ENCODE data around the gene ERBB2. TPM values are rescaled to one million over a fixed set of nuclear protein-coding genes. Genes with fewer than 3 reads are reported as not detected.

Gene ERBB2
- total and polyA plus RNA-seq, 8 donors, result 13.1 to 402 (median 56.5) TPM

DNA sequence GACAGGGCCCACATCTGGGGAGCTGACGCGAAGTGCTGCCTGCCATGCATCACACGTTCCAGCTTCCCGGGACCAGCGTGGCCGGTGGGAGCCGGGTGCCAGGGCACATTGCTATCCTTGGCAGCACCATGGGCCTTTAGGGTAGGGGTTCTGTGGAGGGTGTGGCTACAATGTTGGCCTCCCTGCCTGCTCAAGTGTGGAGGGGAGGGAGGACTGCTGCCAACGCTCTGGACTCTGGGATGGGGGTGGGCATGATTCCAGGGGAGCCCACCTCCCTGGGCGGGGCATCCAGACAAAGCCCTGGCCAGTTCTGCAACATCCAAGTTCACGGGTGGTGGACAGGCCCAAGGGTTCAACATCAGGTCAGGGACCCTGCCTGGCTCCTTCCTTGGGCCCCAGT is 51.8 kb downstream of the ERBB2 start:
- Histone ChIP-seq H3K27ac (no peak overlapping the region), H3K4me3 (no peak overlapping the region), H3K27me3 (no peaks in the 10 kb centered on the region), H3K4me1 (peaks cover 6 to 36% (median 24%) of the 10 kb centered on the region in 4 donors), H3K9me3 (no peaks in the 10 kb centered on the region), H3K36me3 (peaks cover 0 to 11% (median 11%) of the 10 kb centered on the region in 4 donors)
- no peak for TF ChIP-seq POLR2A (IDR thresholded peaks at IDR 0.05)
- no peak for TF ChIP-seq EP300 (IDR thresholded peaks at IDR 0.05)
- TF ChIP-seq POLR2AphosphoS5 (IDR thresholded peaks at IDR 0.05), result no peak
- TF ChIP-seq, protein P1, sequence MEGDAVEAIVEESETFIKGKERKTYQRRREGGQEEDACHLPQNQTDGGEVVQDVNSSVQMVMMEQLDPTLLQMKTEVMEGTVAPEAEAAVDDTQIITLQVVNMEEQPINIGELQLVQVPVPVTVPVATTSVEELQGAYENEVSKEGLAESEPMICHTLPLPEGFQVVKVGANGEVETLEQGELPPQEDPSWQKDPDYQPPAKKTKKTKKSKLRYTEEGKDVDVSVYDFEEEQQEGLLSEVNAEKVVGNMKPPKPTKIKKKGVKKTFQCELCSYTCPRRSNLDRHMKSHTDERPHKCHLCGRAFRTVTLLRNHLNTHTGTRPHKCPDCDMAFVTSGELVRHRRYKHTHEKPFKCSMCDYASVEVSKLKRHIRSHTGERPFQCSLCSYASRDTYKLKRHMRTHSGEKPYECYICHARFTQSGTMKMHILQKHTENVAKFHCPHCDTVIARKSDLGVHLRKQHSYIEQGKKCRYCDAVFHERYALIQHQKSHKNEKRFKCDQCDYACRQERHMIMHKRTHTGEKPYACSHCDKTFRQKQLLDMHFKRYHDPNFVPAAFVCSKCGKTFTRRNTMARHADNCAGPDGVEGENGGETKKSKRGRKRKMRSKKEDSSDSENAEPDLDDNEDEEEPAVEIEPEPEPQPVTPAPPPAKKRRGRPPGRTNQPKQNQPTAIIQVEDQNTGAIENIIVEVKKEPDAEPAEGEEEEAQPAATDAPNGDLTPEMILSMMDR (IDR thresholded peaks at IDR 0.05), result no peak
- no peak for DNase-seq
- 45 to 65% (median 47%) methylated on average over 9 to 10 of the region's 10 CpGs for WGBS, 5 donors
- intact Hi-C loops (cut with DNase I; ENCODE audit: low total_unique reads), result loop anchor here (5.0 kb wide), 1 partner anchor 124 kb away; the partner anchor contains the start of gene PPP1R1B

DNA sequence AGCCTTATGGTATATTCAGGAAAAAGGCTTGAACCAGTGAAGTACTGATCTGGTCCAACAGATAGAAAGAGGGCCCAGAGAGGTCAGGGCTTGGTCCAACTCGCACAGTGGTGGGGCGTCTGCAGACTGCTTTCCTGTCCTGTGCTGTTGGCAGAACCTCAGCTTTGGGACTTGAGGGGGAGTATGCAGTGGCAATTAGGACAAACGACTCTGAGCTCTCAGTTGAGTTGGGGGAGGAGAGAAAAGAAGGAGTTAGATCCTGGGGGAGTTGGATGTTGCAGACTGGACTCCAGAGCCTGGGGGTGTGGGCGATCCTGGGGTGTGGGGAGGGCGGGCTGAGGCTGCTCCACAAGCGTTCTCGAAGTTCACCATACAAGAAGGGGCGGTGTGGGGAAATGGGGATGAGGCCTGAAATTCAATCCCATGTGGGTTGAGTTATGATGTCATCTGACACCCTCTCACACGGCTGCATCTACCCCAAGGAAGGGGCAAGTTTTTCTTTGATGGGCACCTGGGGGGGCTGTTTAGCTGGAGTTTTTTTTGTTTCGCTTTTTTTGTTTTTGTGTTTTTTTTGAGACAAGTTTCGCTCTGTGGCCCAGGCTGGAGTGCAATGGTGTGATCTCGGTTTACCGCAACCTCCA is 52.5 kb downstream of the ERBB2 start:
- H3K4me1 ChIP-seq, result peaks cover 6 to 36% (median 24%) of the 10 kb centered on the region in 4 donors
- no peaks in the 10 kb centered on the region for H3K27me3 ChIP-seq
- TF ChIP-seq POLR2AphosphoS5 (IDR thresholded peaks at IDR 0.05), result no peak
- TF ChIP-seq, protein P1 (IDR thresholded peaks at IDR 0.05), result no peak
- no peak for TF ChIP-seq POLR2A (IDR thresholded peaks at IDR 0.05)
- no peak for TF ChIP-seq EP300 (IDR thresholded peaks at IDR 0.05)
- peak in 1 of 2 donors; percentile 22 for DNase-seq
- peaks cover 0 to 4% (median 4%) of the 10 kb centered on the region in 4 donors for H3K36me3 ChIP-seq
- H3K9me3 ChIP-seq, result no peaks in the 10 kb centered on the region
- intact Hi-C loops (cut with DNase I; ENCODE audit: low total_unique reads), result loop anchor here (5.0 kb wide), 1 partner anchor 125 kb away; the partner anchor contains the start of gene PPP1R1B
- no peak overlapping the region for H3K4me3 ChIP-seq
- no peak overlapping the region for H3K27ac ChIP-seq
- WGBS, 5 donors, result 80 to 83% (median 81%) methylated on average over 13 of the region's 13 CpGs

DNA sequence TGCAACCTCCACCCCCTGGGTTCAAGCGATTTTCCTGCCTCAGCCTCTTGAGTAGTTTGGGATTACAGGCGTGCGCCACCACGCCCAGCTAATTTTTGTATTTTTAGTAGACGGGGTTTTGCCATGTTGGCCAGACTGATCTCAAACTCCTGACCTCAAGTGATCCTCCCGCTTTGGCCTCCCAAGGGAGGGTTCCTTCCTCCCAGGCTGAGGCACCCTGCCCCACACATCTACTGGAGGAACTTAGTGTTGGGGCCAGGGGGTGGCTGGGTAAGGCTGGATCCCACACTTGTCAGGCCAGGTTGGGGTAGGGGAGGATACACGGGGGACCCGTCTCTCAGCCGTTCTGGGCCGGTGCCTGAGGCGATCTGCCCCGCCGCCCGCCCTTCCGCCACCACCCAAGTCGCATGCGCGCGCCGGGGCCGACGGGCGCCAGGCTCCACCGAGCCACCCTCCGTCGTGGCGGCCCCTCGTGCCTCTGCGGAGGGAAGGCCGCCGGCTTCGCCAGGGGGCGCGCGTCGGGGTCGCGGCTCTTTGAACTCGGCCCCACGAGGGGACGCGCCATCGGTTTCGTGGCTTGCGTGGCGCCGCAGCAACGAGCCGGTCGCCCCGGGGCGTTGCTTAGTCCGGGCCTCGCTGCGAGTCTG is 53.8 kb downstream of the ERBB2 start:
- peak; percentile 67 to 83 for DNase-seq
- 6 to 29% (median 8%) methylated on average over 13 to 55 of the region's 55 CpGs for WGBS, 5 donors
- intact Hi-C loops (cut with DNase I; ENCODE audit: low total_unique reads), result loop anchor here (5.0 kb wide), 1 partner anchor 126 kb away; the partner anchor contains the start of gene PPP1R1B

DNA sequence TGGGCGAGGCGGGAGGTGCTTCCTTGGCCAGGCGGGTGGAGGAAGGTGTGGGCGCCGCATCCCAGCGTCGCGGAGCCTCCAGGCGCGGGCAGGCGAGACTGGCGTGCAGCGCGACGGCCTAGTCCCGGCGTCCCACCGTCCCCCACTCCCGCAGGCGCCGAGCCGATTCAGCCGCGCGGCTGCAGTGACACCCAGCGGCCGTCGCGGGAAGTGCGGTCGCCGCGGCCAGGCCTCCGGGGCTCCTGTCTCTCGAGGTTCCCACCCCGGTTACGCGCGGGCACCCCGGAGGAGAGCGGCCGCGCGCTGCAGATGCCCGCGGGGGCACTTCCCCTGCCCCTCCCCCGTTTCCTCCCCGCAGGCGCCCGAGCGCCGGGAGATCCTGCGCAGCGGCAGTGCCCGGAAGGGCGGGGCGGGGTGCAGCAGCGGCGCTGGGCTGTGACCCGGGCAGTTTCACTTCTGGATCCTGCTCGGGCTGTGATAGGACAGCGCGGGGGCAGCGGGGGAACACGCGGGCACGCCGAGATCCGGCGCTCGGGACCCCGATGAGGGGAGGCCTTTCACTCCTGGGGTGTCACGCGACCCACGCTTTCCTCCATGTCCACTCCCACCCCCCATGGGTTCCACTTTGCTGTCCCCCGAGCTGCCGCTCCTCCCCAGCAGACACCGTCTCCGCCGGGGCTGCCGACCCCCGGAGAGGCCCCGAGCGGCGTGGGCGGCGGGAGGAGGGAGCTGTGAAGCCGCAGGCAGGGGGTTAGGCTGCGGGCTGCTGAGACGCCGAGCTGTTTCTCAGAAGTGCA is 54.5 kb downstream of the ERBB2 start:
- no peaks in the 10 kb centered on the region for H3K27me3 ChIP-seq
- TF ChIP-seq POLR2AphosphoS5 (IDR thresholded peaks at IDR 0.05) (peak; percentile 79 to 92 (median 86)), POLR2A (IDR thresholded peaks at IDR 0.05) (peak in 1 of 4 donors; percentile 45), EP300 (IDR thresholded peaks at IDR 0.05) (no peak)
- TF ChIP-seq, protein P1 (IDR thresholded peaks at IDR 0.05), result peak in 6 of 7 experiments; percentile 66 to 99 (median 96)
- intact Hi-C loops (cut with DNase I; ENCODE audit: low total_unique reads), result loop anchor here (5.0 kb wide), 1 partner anchor 127 kb away; the partner anchor contains the start of gene PPP1R1B
- no peaks in the 10 kb centered on the region for H3K36me3 ChIP-seq
- peaks cover 6 to 36% (median 24%) of the 10 kb centered on the region in 4 donors for H3K4me1 ChIP-seq
- peak; percentile 96 to 97 for DNase-seq
- H3K27ac ChIP-seq, result peak overlapping the region; percentile 91 to 96 (median 96)
- peak overlapping the region; percentile 64 to 72 (median 66) for H3K4me3 ChIP-seq
- H3K9me3 ChIP-seq, result no peaks in the 10 kb centered on the region
- 0 to 2% (median 0%) methylated on average over 15 to 91 of the region's 91 CpGs for WGBS, 5 donors

More for the DNA sequence above, 53.8 kb downstream of the ERBB2 start:
- H3K27me3 ChIP-seq, result no peaks in the 10 kb centered on the region
- peak overlapping the region; percentile 91 to 96 (median 96) for H3K27ac ChIP-seq
- H3K4me3 ChIP-seq, result peak overlapping the region; percentile 64 to 72 (median 66)
- no peaks in the 10 kb centered on the region for H3K9me3 ChIP-seq
- TF ChIP-seq POLR2AphosphoS5 (IDR thresholded peaks at IDR 0.05) (peak in 2 of 3 donors; percentile 3 to 31), POLR2A (IDR thresholded peaks at IDR 0.05) (no peak)
- peaks cover 6 to 36% (median 24%) of the 10 kb centered on the region in 4 donors for H3K4me1 ChIP-seq
- no peaks in the 10 kb centered on the region for H3K36me3 ChIP-seq
